KOPT-K1 (cell line): ENCODE data around the gene ANKRD18A.

Source experiments
- H3K27ac ChIP-seq: fragments of 200-600 bp; sonication (generic); 2 replicates; pipeline ENCODE4 v1.5.1; 2016; ENCODE audit warnings: antibody characterized with exemption, mild to moderate bottlenecking, low read depth, low read length; ENCODE audit not compliant: poor library complexity, severe bottlenecking
- H3K36me3 ChIP-seq: fragments of 200-600 bp; sonication (generic); 2 replicates; pipeline ENCODE4 v1.5.1; 2017; ENCODE audit warnings: antibody characterized with exemption, mild to moderate bottlenecking, low read length, moderate library complexity; ENCODE audit not compliant: insufficient read depth
- H3K9me3 ChIP-seq: fragments of 200-600 bp; sonication (generic); 2 replicates; pipeline ENCODE4 v1.5.1; 2017; ENCODE audit warnings: antibody characterized with exemption, low read length, mild to moderate bottlenecking; ENCODE audit not compliant: insufficient read depth, poor library complexity, severe bottlenecking

Gene ANKRD18A

DNA sequence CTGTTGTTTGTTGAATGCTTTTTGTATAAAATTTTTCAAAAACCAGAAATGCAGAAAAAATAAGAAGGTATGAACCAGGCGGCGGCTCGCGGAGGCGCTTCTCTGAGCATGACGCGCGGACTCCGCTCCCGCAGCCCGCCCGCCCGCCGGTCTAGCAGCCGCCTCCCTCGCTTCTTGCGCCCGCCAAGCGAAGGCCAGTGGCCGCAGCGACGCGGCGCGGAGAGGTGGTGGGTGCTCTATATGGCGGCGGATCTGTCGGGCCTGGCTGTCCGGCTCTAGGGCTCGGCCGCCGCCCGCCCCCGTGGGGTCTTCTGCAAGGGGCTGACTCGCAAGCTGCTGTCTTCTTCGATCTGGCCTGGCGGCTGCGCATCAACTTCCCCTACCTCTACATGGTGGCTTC lies 93.8 kb downstream of the ANKRD18A start:
- Histone ChIP-seq H3K36me3 (no peaks in the 10 kb centered on the region), H3K27ac (no peak overlapping the region), H3K9me3 (no peaks in the 10 kb centered on the region)

GRCh38 chr9:38523121-38523520 lies 97.3 kb downstream of the ANKRD18A start:
- Histone ChIP-seq H3K36me3 (no peaks in the 10 kb centered on the region), H3K27ac (no peak overlapping the region), H3K9me3 (no peaks in the 10 kb centered on the region)

DNA sequence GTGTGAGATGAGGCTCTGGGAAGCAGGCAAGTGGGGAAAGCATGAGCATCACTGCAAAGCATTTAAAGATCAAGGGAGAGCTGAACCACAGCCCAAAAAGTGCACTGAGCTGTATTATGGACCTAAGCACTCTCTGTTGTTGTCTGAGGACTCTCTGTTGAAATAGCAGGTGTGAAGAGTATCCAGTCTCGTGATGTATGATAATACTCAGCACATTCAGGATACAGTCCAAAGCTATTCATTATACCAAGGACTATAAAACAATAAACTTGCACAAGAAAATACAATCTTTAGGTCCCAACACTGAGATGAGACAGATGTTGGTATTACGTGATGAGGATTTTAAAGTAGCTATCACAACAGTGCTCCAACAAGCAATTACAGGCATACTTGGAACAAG lies 98.6 kb downstream of the ANKRD18A start:
- Histone ChIP-seq H3K27ac (no peak overlapping the region), H3K9me3 (no peaks in the 10 kb centered on the region), H3K36me3 (no peaks in the 10 kb centered on the region)
